Pancreas (tissue), 10 donors: Measurements from ENCODE around the gene GRN. TPM values are rescaled to one million over a fixed set of nuclear protein-coding genes. Genes with fewer than 3 reads are reported as not detected.

ENCODE experiments used
- ATAC-seq, 4 donors: fragments of 200-7000 bp; cut with Tn5 transposase; one replicate each; pipeline versions ENCODE4 v1.8.0 to v1.9.1; 2020; ENCODE audit warnings: mild to moderate bottlenecking in 4 of 4, moderate library complexity in 4 of 4
- DNase-seq, 6 donors: peaks; one replicate each; pipeline ENCODE4 v3.0.0-alpha.2; 2020
- FAIRE-seq: peaks from 2 replicates; lab custom pipeline; 2012; peaks lifted over from hg19 to GRCh38; lab: Jason Lieb, UNC
- H3K27ac ChIP-seq, 4 donors: fragments of 200-600 bp; sonication (generic); 1 replicate in 3 of 4; 2 replicates in 1 of 4; pipeline versions ENCODE4 v1.5.0 to v1.8.0; 2020
- H3K27me3 ChIP-seq, 4 donors: fragments of 200-600 bp; one replicate each; pipeline ENCODE4 v1.8.0; 2021
- H3K36me3 ChIP-seq, 3 donors: fragments of 200-600 bp; sonication (generic) in 1 of 3; one replicate each; pipeline versions ENCODE4 v1.5.0 to v1.8.0; 2020 to 2021
- H3K4me1 ChIP-seq, 3 donors: fragments of 200-600 bp; one replicate each; pipeline ENCODE4 v1.8.0; 2021
- H3K4me3 ChIP-seq, 4 donors: fragments of 200-600 bp; sonication (generic) in 2 of 4; one replicate each; pipeline versions ENCODE4 v1.5.0 to v1.8.0; 2020 to 2021
- H3K9me3 ChIP-seq, 4 donors: fragments of 200-600 bp; one replicate each; pipeline ENCODE4 v1.8.0; 2021
- WGBS, 2 donors: extraction: QIAGEN DNeasy Blood & Tissue Kit; methylation state at CpG; one replicate each; pipeline ENCODE4 v1.1.7; 2013; 5-methylcytosine and 5-hydroxymethylcytosine counted together
- intact Hi-C, 3 donors: fragments of 100-400 bp; cut with DNase I; formaldehyde crosslinking; loops; one replicate each; pipeline versions ENCODE4 v1.11.1 to v1.14.2; 2022
- polyA plus RNA-seq, 2 donors: library from polyadenylated mRNA; stranded (reverse); fragments of 200-250 nt; gene quantifications; one replicate each; pipeline ENCODE4 v1.2.3, GENCODE V29; 2013
- total RNA-seq, 6 donors: library from RNA; stranded (reverse); fragmentation: NEBNext Ultra II Directional in 4 of 6; extraction: Animal tissue kit (Norgen Biotek cat#: 25700) in 4 of 6; gene quantifications; one replicate each; pipeline versions ENCODE4 v1.2.1 to v1.2.4, GENCODE V29; 2021 to 2023
- TF ChIP-seq, protein P1 (sequence below), 4 donors: fragments of 200-600 bp; sonication (generic) in 3 of 4; IDR thresholded peaks; one replicate each; pipeline versions ENCODE4 v1.5.0 to v1.8.0; 2021; ENCODE audit warnings: antibody characterized with exemption in 4 of 4
- donor health status: healthy with polysubstance abuse.
- donor health status: DM: no; HTN: no; CAD: no; lungs with moderate emphysema.
- donor health status: DM: no; HTN: no; CAD: no.
- donor health status: control.
- donor health status: control.
- donor health status: Bipolar disorder and iron deficiency.
- donor health status: DM: yes; HTN: yes; CAD: no.
- donor health status: DM: no; HTN: no; CAD: no.
- donor health status: DM: no; HTN: no; CAD: no.
- donor health status: DM: yes; HTN: yes; CAD: no.

Gene GRN
- total and polyA plus RNA-seq, 8 donors, result 48.0 to 229 (median 69.6) TPM

DNA sequence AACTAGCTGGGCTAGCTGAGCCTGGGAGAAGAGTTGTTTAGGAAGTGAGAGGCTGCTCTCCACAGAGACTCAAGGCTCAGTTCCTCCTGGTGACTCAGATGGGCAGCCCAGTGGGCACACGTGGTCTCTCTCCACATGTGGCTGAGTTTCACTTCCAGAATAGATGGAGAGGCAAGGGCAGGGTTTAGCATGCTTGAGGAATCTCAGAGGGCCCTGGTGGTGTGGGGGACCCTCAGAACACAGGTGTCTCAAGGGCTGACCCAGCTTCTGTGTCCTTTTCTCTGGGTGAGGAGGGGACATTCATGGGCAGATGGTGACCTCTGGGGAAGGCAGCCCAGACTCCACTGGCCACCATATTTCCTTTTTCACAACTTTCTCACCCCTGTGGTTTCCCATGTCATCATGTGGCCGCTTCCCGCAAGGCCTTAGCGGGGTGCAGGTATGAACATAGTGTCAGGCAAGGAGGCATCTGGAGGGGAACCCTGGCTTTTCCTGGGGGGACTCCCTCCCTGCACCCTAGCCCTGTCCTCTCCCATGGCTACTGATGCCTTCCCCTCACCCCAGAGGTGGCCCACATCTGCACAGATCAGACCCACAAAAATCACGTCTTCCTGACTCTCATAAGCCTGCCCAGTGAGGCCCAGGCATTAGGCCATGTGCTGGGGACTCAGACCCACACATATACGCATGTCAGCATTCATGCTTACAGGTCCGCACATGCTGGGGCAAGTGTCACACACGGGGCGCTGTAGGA is 3.3 kb downstream of the GRN start:
- ATAC-seq (peak in 1 of 4 donors; percentile 2), FAIRE-seq (no peak)
- TF ChIP-seq, protein P1, sequence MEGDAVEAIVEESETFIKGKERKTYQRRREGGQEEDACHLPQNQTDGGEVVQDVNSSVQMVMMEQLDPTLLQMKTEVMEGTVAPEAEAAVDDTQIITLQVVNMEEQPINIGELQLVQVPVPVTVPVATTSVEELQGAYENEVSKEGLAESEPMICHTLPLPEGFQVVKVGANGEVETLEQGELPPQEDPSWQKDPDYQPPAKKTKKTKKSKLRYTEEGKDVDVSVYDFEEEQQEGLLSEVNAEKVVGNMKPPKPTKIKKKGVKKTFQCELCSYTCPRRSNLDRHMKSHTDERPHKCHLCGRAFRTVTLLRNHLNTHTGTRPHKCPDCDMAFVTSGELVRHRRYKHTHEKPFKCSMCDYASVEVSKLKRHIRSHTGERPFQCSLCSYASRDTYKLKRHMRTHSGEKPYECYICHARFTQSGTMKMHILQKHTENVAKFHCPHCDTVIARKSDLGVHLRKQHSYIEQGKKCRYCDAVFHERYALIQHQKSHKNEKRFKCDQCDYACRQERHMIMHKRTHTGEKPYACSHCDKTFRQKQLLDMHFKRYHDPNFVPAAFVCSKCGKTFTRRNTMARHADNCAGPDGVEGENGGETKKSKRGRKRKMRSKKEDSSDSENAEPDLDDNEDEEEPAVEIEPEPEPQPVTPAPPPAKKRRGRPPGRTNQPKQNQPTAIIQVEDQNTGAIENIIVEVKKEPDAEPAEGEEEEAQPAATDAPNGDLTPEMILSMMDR (IDR thresholded peaks at IDR 0.05), result no peak

DNA sequence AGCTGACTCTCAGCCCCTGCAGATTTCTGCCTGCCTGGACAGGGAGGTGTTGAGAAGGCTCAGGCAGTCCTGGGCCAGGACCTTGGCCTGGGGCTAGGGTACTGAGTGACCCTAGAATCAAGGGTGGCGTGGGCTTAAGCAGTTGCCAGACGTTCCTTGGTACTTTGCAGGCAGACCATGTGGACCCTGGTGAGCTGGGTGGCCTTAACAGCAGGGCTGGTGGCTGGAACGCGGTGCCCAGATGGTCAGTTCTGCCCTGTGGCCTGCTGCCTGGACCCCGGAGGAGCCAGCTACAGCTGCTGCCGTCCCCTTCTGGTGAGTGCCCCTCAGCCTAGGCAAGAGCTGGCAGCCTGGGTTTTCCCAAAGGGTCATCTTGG is 3.9 kb downstream of the GRN start:
- ATAC-seq (no peak), FAIRE-seq (no peak), DNase-seq (no peak)
- no peaks in the 10 kb centered on the region for H3K9me3 ChIP-seq
- intact Hi-C loops, result loop anchor here in 1 of 3 donors (5.0 kb wide), 1 partner anchor 137 kb away; no protein-coding TSS in a partner anchor
- WGBS, 2 donors, result 86 to 89% methylated on average over 6 of the region's 6 CpGs
- H3K27me3 ChIP-seq, result no peaks in the 10 kb centered on the region
- no peak overlapping the region for H3K4me3 ChIP-seq
- no peak overlapping the region for H3K27ac ChIP-seq
- peaks cover 4 to 14% (median 6%) of the 10 kb centered on the region in 3 donors for H3K36me3 ChIP-seq
- peaks cover 0 to 9% (median 0%) of the 10 kb centered on the region in 3 donors for H3K4me1 ChIP-seq
- TF ChIP-seq, protein P1 (IDR thresholded peaks at IDR 0.05), result no peak

More for the DNA sequence above, 3.3 kb downstream of the GRN start:
- H3K9me3 ChIP-seq, result no peaks in the 10 kb centered on the region
- H3K4me1 ChIP-seq, result peaks cover 0 to 9% (median 0%) of the 10 kb centered on the region in 3 donors
- no peaks in the 10 kb centered on the region for H3K27me3 ChIP-seq
- DNase-seq, result no peak
- intact Hi-C loops, result loop anchor here in 1 of 3 donors (5.0 kb wide), 1 partner anchor 136 kb away; no protein-coding TSS in a partner anchor
- H3K27ac ChIP-seq, result no peak overlapping the region
- H3K36me3 ChIP-seq, result peaks cover 4 to 14% (median 6%) of the 10 kb centered on the region in 3 donors
- H3K4me3 ChIP-seq, result no peak overlapping the region
- WGBS, 2 donors, result 82 to 89% methylated on average over 9 of the region's 9 CpGs

DNA sequence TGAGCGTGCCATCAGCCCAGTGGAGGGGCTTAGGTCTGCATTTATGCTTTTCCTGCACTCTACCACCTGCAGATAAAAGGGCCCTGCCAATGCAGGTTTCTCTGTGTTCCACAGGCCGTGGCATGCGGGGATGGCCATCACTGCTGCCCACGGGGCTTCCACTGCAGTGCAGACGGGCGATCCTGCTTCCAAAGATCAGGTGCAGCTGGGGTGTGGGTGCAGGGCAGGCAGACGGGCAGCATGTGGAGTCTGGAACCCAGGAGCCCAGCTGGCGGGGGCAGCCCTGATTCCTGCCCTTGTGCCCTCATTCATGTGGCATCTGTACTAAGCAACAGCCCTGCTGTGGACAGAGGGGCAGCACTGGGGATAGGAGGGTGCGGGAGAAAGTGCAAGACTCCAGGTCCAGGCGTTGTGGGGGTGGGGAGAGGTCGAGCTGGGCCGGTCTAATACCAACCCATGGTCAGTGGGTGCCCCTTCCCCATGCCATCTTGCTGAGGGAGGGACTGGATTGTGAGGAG is 4.5 kb downstream of the GRN start:
- FAIRE-seq, result no peak
- DNase-seq, result peak in 1 of 6 donors; percentile 49
- intact Hi-C loops, result loop anchor here in 1 of 3 donors (5.0 kb wide), 1 partner anchor 137 kb away; no protein-coding TSS in a partner anchor
- TF ChIP-seq, protein P1 (IDR thresholded peaks at IDR 0.05), result no peak
- Histone ChIP-seq H3K36me3 (peaks cover 4 to 14% (median 6%) of the 10 kb centered on the region in 3 donors), H3K27ac (no peak overlapping the region), H3K27me3 (no peaks in the 10 kb centered on the region), H3K9me3 (no peaks in the 10 kb centered on the region), H3K4me1 (peaks cover 0 to 6% (median 0%) of the 10 kb centered on the region in 3 donors), H3K4me3 (no peak overlapping the region)
- WGBS, 2 donors, result 86 to 87% methylated on average over 12 of the region's 12 CpGs
- ATAC-seq, result no peak

DNA sequence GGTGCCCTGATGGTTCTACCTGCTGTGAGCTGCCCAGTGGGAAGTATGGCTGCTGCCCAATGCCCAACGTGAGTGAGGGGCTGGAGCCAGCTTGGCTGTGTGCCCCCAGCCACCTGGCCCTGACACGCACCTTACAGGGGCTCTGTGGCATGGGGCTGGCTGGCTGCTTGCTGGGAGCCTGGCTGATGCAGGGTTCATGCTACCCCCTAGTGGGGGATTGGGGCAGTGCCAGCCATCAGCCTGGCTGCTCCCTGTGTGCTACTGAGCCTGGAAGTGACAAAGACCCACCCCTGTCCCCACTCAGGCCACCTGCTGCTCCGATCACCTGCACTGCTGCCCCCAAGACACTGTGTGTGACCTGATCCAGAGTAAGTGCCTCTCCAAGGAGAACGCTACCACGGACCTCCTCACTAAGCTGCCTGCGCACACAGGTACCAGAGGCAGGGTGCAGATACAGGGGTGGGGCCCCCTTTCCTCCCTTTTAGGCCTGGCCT is 5.7 kb downstream of the GRN start:
- ATAC-seq (peak; percentile 53 to 81 (median 78)), FAIRE-seq (no peak), DNase-seq (peak in 4 of 6 donors; percentile 69 to 88 (median 82))
- intact Hi-C loops, result no loop called here
- no peak overlapping the region for H3K27ac ChIP-seq
- H3K4me1 ChIP-seq, result peaks cover 0 to 5% (median 0%) of the 10 kb centered on the region in 3 donors
- H3K36me3 ChIP-seq, result peaks cover 4 to 14% (median 6%) of the 10 kb centered on the region in 3 donors
- no peak overlapping the region for H3K4me3 ChIP-seq
- H3K27me3 ChIP-seq, result no peaks in the 10 kb centered on the region
- TF ChIP-seq, protein P1 (IDR thresholded peaks at IDR 0.05), result peak; percentile 48 to 77 (median 64)
- WGBS, 2 donors, result 68 to 69% methylated on average over 6 of the region's 6 CpGs
- no peaks in the 10 kb centered on the region for H3K9me3 ChIP-seq
